SK-N-SH (cell line): Measurements from ENCODE around the gene NCKAP5. TPM values are rescaled to one million over a fixed set of nuclear protein-coding genes. Genes with fewer than 3 reads are reported as not detected.

Experiments used
- CTCF ChIA-PET: fragments of 300-600, 350-600 bp; formaldehyde crosslinking; extraction: SDS; loops from one replicate; lab custom pipeline; 2021; lab: Yijun Ruan, JAX
- POLR2A ChIA-PET: fragments of 350-600 bp; sonication (Branson Sonifier 250); formaldehyde crosslinking; extraction: SDS; loops from one replicate; lab custom pipeline; 2020; ENCODE audit warnings: antibody characterized with exemption, inconsistent platforms; lab: Yijun Ruan, JAX
- DNase-seq: peaks from one replicate; pipeline ENCODE4 v3.0.0; 2012
- H2AFZ ChIP-seq: fragments of 200-600 bp; sonication (generic); 2 replicates; pipeline ENCODE4 v1.8.1; 2016; ENCODE audit warnings: antibody characterized with exemption, mild to moderate bottlenecking, low read depth
- H3F3A ChIP-seq: fragments of 200-600 bp; sonication (generic); replicated peaks from 2 replicates; pipeline ENCODE3; 2016; ENCODE audit warnings: antibody characterized with exemption, mild to moderate bottlenecking; ENCODE audit not compliant: insufficient read depth
- H3K27ac ChIP-seq, 2 experiments: fragments of 200-500 bp in 1 of 2; fragments of 200-600 bp in 1 of 2; sonication (Bioruptor generic) in 1 of 2; sonication (generic), shearing (Covaris generic) in 1 of 2; 2 replicates each; pipeline versions ENCODE4 v1.5.1 to v1.6.1; 2014 to 2016; ENCODE audit warnings: low read depth in 2 of 2, inconsistent platforms in 1 of 2, low read length in 1 of 2, mild to moderate bottlenecking in 1 of 2, mixed read lengths in 1 of 2
- H3K27me3 ChIP-seq: fragments of 200-600 bp; sonication (generic), shearing (Covaris generic); 2 replicates; pipeline ENCODE4 v1.6.1; 2016; ENCODE audit warnings: mixed run types; ENCODE audit not compliant: insufficient read depth
- H3K36me3 ChIP-seq, 2 experiments: fragments of 200-500 bp in 1 of 2; fragments of 200-600 bp in 1 of 2; sonication (Bioruptor generic) in 1 of 2; sonication (generic) in 1 of 2; replicated peaks in 1 of 2; 2 replicates each; pipeline versions ENCODE3 to v1.5.1; 2014 to 2016; ENCODE audit warnings: low read length in 1 of 2, mild to moderate bottlenecking in 1 of 2; ENCODE audit not compliant: insufficient read depth in 2 of 2, control insufficient read depth in 1 of 2
- H3K4me1 ChIP-seq, 2 experiments: fragments of 200-500 bp in 1 of 2; fragments of 200-600 bp in 1 of 2; sonication (Bioruptor generic) in 1 of 2; sonication (generic), shearing (Covaris generic) in 1 of 2; 2 replicates each; pipeline versions ENCODE4 v1.5.1 to v1.6.1; 2014 to 2016; ENCODE audit warnings: low read depth in 1 of 2, low read length in 1 of 2, mixed run types in 1 of 2; ENCODE audit not compliant: insufficient read depth in 2 of 2, control insufficient read depth in 1 of 2
- H3K4me2 ChIP-seq: fragments of 200-600 bp; sonication (generic), shearing (Covaris generic); 2 replicates; pipeline ENCODE4 v1.6.1; 2017; ENCODE audit warnings: mixed run types
- H3K4me3 ChIP-seq, 2 experiments: fragments of 200-500 bp in 1 of 2; fragments of 200-600 bp in 1 of 2; sonication (Bioruptor generic) in 1 of 2; sonication (generic), shearing (Covaris generic) in 1 of 2; 2 replicates each; pipeline versions ENCODE4 v1.5.1 to v1.8.1; 2014 to 2016; ENCODE audit warnings: low read depth in 2 of 2, inconsistent platforms in 1 of 2, low read length in 1 of 2, mild to moderate bottlenecking in 1 of 2, mixed read lengths in 1 of 2, moderate library complexity in 1 of 2
- H3K79me2 ChIP-seq: fragments of 200-600 bp; sonication (generic); 2 replicates; pipeline ENCODE4 v1.8.1; 2017; ENCODE audit warnings: mild to moderate bottlenecking; ENCODE audit not compliant: insufficient read depth
- H3K9ac ChIP-seq: fragments of 200-600 bp; sonication (generic); 2 replicates; pipeline ENCODE4 v1.6.1; 2017; ENCODE audit warnings: mixed run types
- H3K9me2 ChIP-seq: fragments of 200-600 bp; sonication (generic); 2 replicates; pipeline ENCODE4 v1.6.1; 2017; ENCODE audit warnings: mixed run types
- H3K9me3 ChIP-seq: fragments of 200-600 bp; sonication (generic); 2 replicates; pipeline ENCODE4 v1.6.1; 2017; ENCODE audit warnings: mixed run types, mild to moderate bottlenecking, moderate library complexity
- H4K20me1 ChIP-seq: fragments of 200-600 bp; sonication (generic); 2 replicates; pipeline ENCODE4 v1.6.1; 2017; ENCODE audit warnings: mild to moderate bottlenecking, mixed run types; ENCODE audit not compliant: insufficient read depth
- CHD2 ChIP-seq: fragments of 150-350 bp; IDR thresholded peaks from 2 replicates; pipeline ENCODE4 v1.6.1; 2018; ENCODE audit warnings: low read length; ENCODE audit not compliant: partially characterized antibody
- EZH2phosphoT487 ChIP-seq: fragments of 200-600 bp; sonication (generic); IDR thresholded peaks from 2 replicates; pipeline ENCODE4 v1.6.1; 2017; ENCODE audit warnings: low read depth, mixed run types, mild to moderate bottlenecking, antibody characterized with exemption, moderate library complexity, borderline replicate concordance
- FOSL2 ChIP-seq: IDR thresholded peaks from 2 replicates; pipeline ENCODE4 v1.4.0; 2012; ENCODE audit warnings: low read depth, mild to moderate bottlenecking, moderate library complexity, borderline replicate concordance
- FOXJ3 ChIP-seq: sonication (generic); formaldehyde crosslinking; IDR thresholded peaks from 2 replicates; pipeline ENCODE4 v1.5.1; 2020; ENCODE audit warnings: mild to moderate bottlenecking, missing genetic modification reagents
- FOXM1 ChIP-seq: IDR thresholded peaks from 2 replicates; pipeline ENCODE4 v1.4.0; 2012; ENCODE audit warnings: low read depth, mild to moderate bottlenecking
- MEF2A ChIP-seq: IDR thresholded peaks from 2 replicates; pipeline ENCODE4 v1.4.0; 2012; ENCODE audit warnings: low read depth, borderline replicate concordance
- MXI1 ChIP-seq: IDR thresholded peaks from 2 replicates; pipeline ENCODE4 v1.6.1; 2012; ENCODE audit warnings: mild to moderate bottlenecking, low read depth, low read length, improper control_type of control experiment
- NFIC ChIP-seq: IDR thresholded peaks from 2 replicates; pipeline ENCODE4 v1.4.0; 2012; ENCODE audit warnings: borderline replicate concordance
- POLR2AphosphoS5 ChIP-seq: IDR thresholded peaks from 2 replicates; pipeline ENCODE4 v1.6.1; 2012; ENCODE audit warnings: low read depth, low read length
- RAD21 ChIP-seq: IDR thresholded peaks from 2 replicates; pipeline ENCODE4 v1.6.1; 2012; ENCODE audit warnings: mild to moderate bottlenecking, low read length
- RXRA ChIP-seq: IDR thresholded peaks from 2 replicates; pipeline ENCODE4 v1.4.0; 2012; ENCODE audit warnings: low read depth, mild to moderate bottlenecking, borderline replicate concordance
- SMC3 ChIP-seq: IDR thresholded peaks from 2 replicates; pipeline ENCODE4 v1.6.1; 2012; ENCODE audit warnings: low read depth, low read length, improper control_type of control experiment
- TAF1 ChIP-seq: IDR thresholded peaks from 2 replicates; pipeline ENCODE4 v1.6.1; 2012; ENCODE audit warnings: low read depth, mild to moderate bottlenecking, low read length, moderate library complexity, borderline replicate concordance
- TCF12 ChIP-seq: IDR thresholded peaks from 2 replicates; pipeline ENCODE4 v1.4.0; 2012
- TEAD4 ChIP-seq: IDR thresholded peaks from 2 replicates; pipeline ENCODE4 v1.4.0; 2012; ENCODE audit warnings: mild to moderate bottlenecking, borderline replicate concordance; ENCODE audit not compliant: insufficient read depth
- YY1 ChIP-seq: IDR thresholded peaks from 2 replicates; pipeline ENCODE4 v1.4.0; 2012; ENCODE audit warnings: low read depth, mild to moderate bottlenecking
- WGBS: methylation state at CpG from one replicate; pipeline ENCODE4 v1.1.6; 2017; ENCODE audit warnings: low lambda C conversion rate; 5-methylcytosine and 5-hydroxymethylcytosine counted together
- polyA plus RNA-seq, 3 experiments: library from polyadenylated mRNA; depleted of rRNA; stranded (reverse); fragments of >200 nt; gene quantifications; 2 replicates each; pipeline ENCODE4 v1.2.3, GENCODE V29; 2012
- TF ChIP-seq, protein P1 (sequence below): fragments of 200-600 bp; sonication (generic); IDR thresholded peaks from 2 replicates; pipeline ENCODE4 v1.6.1; 2017; ENCODE audit warnings: antibody characterized with exemption, mild to moderate bottlenecking, moderate library complexity
- TF ChIP-seq, protein P2 (sequence below): IDR thresholded peaks from 2 replicates; pipeline ENCODE4; 2012
- TF ChIP-seq, protein P3 (sequence below): IDR thresholded peaks from 2 replicates; pipeline ENCODE4 v1.4.0; 2012; ENCODE audit warnings: low read depth, borderline replicate concordance
- TF ChIP-seq, protein P4 (sequence below): fragments of 150-350 bp; IDR thresholded peaks from 2 replicates; pipeline ENCODE4 v1.6.1; 2016; ENCODE audit warnings: mild to moderate bottlenecking, low read depth, low read length

Gene NCKAP5
- polyA plus RNA-seq, 1 of the 3 experiments (the other 2 are of a cell fraction): 0.02 TPM

DNA sequence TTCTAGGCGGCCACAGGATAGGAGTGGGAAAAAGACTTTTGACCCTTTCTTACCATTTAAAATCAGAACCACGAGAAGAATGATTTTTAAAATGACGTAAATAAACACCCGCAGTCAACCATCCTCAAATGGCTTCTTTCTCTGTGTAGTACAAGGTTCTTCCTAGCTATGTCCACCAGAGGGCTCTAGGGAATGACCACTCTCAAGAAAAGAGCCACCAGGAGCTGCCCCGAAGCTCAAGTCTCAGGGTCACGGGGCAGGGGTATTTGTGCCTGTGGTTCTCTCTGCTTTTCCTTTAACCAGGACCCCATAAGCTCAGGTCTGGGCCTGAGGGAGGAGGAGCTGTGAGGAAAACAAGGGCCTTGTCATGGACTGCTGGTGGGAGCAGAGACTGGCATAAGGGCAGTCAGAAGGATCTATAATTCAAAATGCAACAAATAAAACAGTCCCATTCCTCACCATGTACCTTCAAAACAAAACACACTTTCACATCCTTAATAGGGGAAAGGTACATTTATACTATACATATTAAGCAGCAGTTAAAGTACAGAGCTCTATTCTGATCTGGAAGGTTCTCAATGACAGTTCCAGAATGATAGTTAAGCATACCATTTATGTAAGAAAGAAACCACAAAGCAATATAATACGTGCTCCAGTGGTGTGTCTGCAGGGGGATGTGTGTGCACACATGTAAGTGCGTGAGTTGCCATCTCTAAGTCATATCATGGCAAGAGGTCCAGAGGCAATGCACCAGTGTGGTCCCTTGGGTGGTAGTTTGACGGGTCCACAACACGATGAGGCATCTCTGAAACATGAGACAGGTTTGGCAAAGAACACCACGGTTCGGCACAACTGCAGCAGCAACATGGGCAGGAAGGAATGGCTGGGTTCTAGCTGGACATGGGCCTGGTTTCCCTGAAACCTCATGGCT, 916.9 kb downstream of the NCKAP5 start:
- WGBS: 64% methylated on average over 10 of the region's 12 CpGs
- H3K4me2 ChIP-seq: no peak overlapping the region
- H3K9ac ChIP-seq: no peak overlapping the region
- no peaks in the 10 kb centered on the region; a peak in 1 of 4 replicates for H3K4me1 ChIP-seq
- H3K36me3 ChIP-seq: no peaks in the 10 kb centered on the region
- DNase-seq: peak; percentile 69
- no peaks in the 10 kb centered on the region for H3K27me3 ChIP-seq
- CTCF ChIA-PET: interaction anchor here (0.6 to 4.2 kb wide), 44 partner anchors 8 to 1195 kb away, joined by 3 to 62 read pairs (median 4); partner anchors contain the start of gene LYPD1
- H2AFZ ChIP-seq: no peak overlapping the region
- no peak overlapping the region for H3K27ac ChIP-seq
- TF ChIP-seq RAD21: peak; percentile 70
- peak; percentile 79 for TF ChIP-seq SMC3
- no peak for TF ChIP-seq POLR2AphosphoS5
- TF ChIP-seq, protein P1, sequence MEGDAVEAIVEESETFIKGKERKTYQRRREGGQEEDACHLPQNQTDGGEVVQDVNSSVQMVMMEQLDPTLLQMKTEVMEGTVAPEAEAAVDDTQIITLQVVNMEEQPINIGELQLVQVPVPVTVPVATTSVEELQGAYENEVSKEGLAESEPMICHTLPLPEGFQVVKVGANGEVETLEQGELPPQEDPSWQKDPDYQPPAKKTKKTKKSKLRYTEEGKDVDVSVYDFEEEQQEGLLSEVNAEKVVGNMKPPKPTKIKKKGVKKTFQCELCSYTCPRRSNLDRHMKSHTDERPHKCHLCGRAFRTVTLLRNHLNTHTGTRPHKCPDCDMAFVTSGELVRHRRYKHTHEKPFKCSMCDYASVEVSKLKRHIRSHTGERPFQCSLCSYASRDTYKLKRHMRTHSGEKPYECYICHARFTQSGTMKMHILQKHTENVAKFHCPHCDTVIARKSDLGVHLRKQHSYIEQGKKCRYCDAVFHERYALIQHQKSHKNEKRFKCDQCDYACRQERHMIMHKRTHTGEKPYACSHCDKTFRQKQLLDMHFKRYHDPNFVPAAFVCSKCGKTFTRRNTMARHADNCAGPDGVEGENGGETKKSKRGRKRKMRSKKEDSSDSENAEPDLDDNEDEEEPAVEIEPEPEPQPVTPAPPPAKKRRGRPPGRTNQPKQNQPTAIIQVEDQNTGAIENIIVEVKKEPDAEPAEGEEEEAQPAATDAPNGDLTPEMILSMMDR: peak; percentile 81
- TF ChIP-seq, all 33 proteins: peak for 3
- Histone ChIP-seq H4K20me1 (no peaks in the 10 kb centered on the region), H3K9me3 (no peaks in the 10 kb centered on the region), H3K4me3 (no peak overlapping the region), H3F3A (peaks cover 7% of the 10 kb centered on the region), H3K79me2 (0 out of 2 replicates have a peak, but pooled peaks cover 8% of the 10 kb centered on the region), H3K9me2 (no peaks in the 10 kb centered on the region)
- POLR2A ChIA-PET: no interaction called here

DNA sequence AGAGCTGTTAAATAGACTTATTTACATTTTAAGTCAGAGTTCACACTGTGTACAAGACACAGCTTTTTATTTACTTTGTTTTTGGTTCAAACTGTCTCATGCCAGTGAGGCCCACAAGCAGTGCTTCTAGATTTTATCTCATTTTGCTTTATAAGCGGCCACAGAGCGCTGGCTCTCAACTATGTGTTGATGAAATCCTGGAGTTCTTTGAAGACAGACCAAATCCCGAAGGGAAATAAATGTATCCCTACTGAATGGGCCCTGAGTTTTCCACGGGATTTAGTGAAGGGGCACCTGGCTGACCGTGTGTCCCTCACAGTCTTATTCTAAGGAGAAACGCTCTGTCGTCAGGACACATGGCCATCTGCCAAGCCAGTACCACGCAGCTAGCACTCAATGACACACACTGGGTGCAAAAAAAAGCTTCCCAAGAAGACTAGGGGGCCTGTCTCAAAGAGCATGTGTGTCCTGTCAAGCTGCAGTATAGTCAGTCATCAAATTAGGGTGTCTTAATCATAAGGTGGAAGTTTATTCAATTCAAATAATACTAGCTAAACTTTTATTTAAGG, 921.6 kb downstream of the NCKAP5 start:
- POLR2A ChIA-PET: no interaction called here
- Histone ChIP-seq H3K27me3 (no peaks in the 10 kb centered on the region), H3K9me2 (no peaks in the 10 kb centered on the region), H3K4me2 (no peak overlapping the region), H3K9ac (no peak overlapping the region), H3F3A (peaks cover 7% of the 10 kb centered on the region), H3K27ac (no peak overlapping the region), H4K20me1 (no peaks in the 10 kb centered on the region), H3K36me3 (no peaks in the 10 kb centered on the region), H3K4me3 (no peak overlapping the region), H3K4me1 (no peaks in the 10 kb centered on the region; a peak in 1 of 4 replicates), H2AFZ (no peak overlapping the region), H3K79me2 (0 out of 2 replicates have a peak, but pooled peaks cover 8% of the 10 kb centered on the region), H3K9me3 (no peaks in the 10 kb centered on the region)
- TF ChIP-seq RAD21 (no peak), YY1 (no peak), FOSL2 (no peak), FOXM1 (no peak), FOXJ3 (CRISPR knock-in tag) (no peak), POLR2AphosphoS5 (no peak), TCF12 (no peak), MEF2A (no peak), TEAD4 (no peak), NFIC (no peak), MXI1 (no peak), CHD2 (no peak), RXRA (no peak), TAF1 (no peak), EZH2phosphoT487 (no peak)
- TF ChIP-seq, protein P2, sequence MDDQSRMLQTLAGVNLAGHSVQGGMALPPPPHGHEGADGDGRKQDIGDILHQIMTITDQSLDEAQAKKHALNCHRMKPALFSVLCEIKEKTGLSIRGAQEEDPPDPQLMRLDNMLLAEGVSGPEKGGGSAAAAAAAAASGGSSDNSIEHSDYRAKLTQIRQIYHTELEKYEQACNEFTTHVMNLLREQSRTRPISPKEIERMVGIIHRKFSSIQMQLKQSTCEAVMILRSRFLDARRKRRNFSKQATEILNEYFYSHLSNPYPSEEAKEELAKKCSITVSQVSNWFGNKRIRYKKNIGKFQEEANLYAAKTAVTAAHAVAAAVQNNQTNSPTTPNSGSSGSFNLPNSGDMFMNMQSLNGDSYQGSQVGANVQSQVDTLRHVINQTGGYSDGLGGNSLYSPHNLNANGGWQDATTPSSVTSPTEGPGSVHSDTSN: no peak
- TF ChIP-seq, protein P3, sequence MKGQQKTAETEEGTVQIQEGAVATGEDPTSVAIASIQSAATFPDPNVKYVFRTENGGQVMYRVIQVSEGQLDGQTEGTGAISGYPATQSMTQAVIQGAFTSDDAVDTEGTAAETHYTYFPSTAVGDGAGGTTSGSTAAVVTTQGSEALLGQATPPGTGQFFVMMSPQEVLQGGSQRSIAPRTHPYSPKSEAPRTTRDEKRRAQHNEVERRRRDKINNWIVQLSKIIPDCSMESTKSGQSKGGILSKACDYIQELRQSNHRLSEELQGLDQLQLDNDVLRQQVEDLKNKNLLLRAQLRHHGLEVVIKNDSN: no peak
- TF ChIP-seq, protein P4, sequence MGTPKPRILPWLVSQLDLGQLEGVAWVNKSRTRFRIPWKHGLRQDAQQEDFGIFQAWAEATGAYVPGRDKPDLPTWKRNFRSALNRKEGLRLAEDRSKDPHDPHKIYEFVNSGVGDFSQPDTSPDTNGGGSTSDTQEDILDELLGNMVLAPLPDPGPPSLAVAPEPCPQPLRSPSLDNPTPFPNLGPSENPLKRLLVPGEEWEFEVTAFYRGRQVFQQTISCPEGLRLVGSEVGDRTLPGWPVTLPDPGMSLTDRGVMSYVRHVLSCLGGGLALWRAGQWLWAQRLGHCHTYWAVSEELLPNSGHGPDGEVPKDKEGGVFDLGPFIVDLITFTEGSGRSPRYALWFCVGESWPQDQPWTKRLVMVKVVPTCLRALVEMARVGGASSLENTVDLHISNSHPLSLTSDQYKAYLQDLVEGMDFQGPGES: no peak
- 56% methylated on average over 8 of the region's 8 CpGs for WGBS
- CTCF ChIA-PET: interaction anchor here (0.7 to 1.2 kb wide), 6 partner anchors 23 to 527 kb away, joined by 3 to 5 read pairs (median 4); no protein-coding TSS in a partner anchor
- DNase-seq: peak; percentile 17
